B cell (primary cell): ENCODE results near the gene C19orf53. TPM values are rescaled to one million over a fixed set of nuclear protein-coding genes. Genes with fewer than 3 reads are reported as not detected.
A peak's percentile ranks its signal among the peaks of the same experiment; 100 is the strongest.

ENCODE experiments used
- ATAC-seq: fragments of 200-7000 bp; cut with Tn5 transposase; one replicate; pipeline ENCODE4 v1.10.0; 2021; ENCODE audit warnings: low read depth, mild to moderate bottlenecking, moderate number of reproducible peaks, moderate library complexity
- CTCF ChIA-PET: fragments of 350-600 bp; sonication (Branson Sonifier 250); formaldehyde crosslinking; loops from one replicate; lab custom pipeline; 2021; ENCODE audit warnings: antibody characterized with exemption, inconsistent platforms; lab: Charles Lee
- POLR2A ChIA-PET: fragments of 350-600 bp; sonication (Branson Sonifier 250); formaldehyde crosslinking; loops from one replicate; lab custom pipeline; 2021; ENCODE audit warnings: antibody characterized with exemption; lab: Charles Lee
- DNase-seq: peaks from one replicate; pipeline ENCODE4 v3.0.0; 2013
- H2AFZ ChIP-seq: 2 replicates; pipeline ENCODE4 v1.6.1; 2012; ENCODE audit warnings: mild to moderate bottlenecking, low read depth, low read length; ENCODE audit not compliant: insufficient read depth, poor library complexity, severe bottlenecking
- H3K27ac ChIP-seq, 2 donors: 1 replicate in 1 of 2; 2 replicates in 1 of 2; pipeline ENCODE4 v1.5.1; 2012 to 2013; ENCODE audit warnings: low read length in 2 of 2, mild to moderate bottlenecking in 2 of 2, moderate library complexity in 1 of 2
- H3K27me3 ChIP-seq, 4 experiments: fragments of 200-600 bp in 1 of 4; sonication (generic) in 1 of 4; replicated peaks in 1 of 4; 1 replicate in 2 of 4; 2 replicates in 2 of 4; pipeline versions ENCODE4 v1.6.1 to v1.7.0; 2013 to 2016; ENCODE audit warnings: low read length in 3 of 4, mild to moderate bottlenecking in 2 of 4, mixed read lengths in 1 of 4, moderate library complexity in 1 of 4; ENCODE audit not compliant: insufficient read depth in 4 of 4, control insufficient read depth in 3 of 4; ENCODE audit errors: control extremely low read depth in 1 of 4
- H3K36me3 ChIP-seq, 2 experiments: replicated peaks in 1 of 2; 1 replicate in 1 of 2; 2 replicates in 1 of 2; pipeline versions ENCODE4 v1.6.1 to v1.7.1; 2013; ENCODE audit warnings: low read length in 1 of 2; ENCODE audit not compliant: insufficient read depth in 2 of 2, control insufficient read depth in 1 of 2; ENCODE audit errors: control extremely low read depth in 1 of 2, extremely low read depth in 1 of 2
- H3K4me1 ChIP-seq, 2 donors: fragments of 200-600 bp in 1 of 2; sonication (generic) in 1 of 2; 1 replicate in 1 of 2; 2 replicates in 1 of 2; pipeline versions ENCODE4 v1.5.1 to v1.6.1; 2013 to 2017; ENCODE audit warnings: low read length in 2 of 2; ENCODE audit not compliant: control insufficient read depth in 2 of 2, insufficient read depth in 2 of 2
- H3K4me2 ChIP-seq: replicated peaks from 2 replicates; pipeline ENCODE3; 2012; ENCODE audit warnings: mild to moderate bottlenecking, low read depth, low read length; ENCODE audit not compliant: poor library complexity, severe bottlenecking
- H3K4me3 ChIP-seq, 5 experiments: fragments of 200-600 bp in 1 of 5; sonication (generic) in 1 of 5; 1 replicate in 3 of 5; 2 replicates in 2 of 5; pipeline versions ENCODE4 v1.5.1 to v1.7.0; 2011 to 2016; ENCODE audit warnings: low read length in 4 of 5, mild to moderate bottlenecking in 4 of 5, low read depth in 2 of 5, control low read depth in 1 of 5, moderate library complexity in 1 of 5; ENCODE audit not compliant: insufficient read depth in 1 of 5; ENCODE audit errors: control extremely low read depth in 1 of 5, extremely low read depth in 1 of 5
- H3K79me2 ChIP-seq: fragments of 200-600 bp; sonication (generic); one replicate; pipeline ENCODE4 v1.6.0; 2016; ENCODE audit warnings: low read length; ENCODE audit not compliant: control insufficient read depth, insufficient read depth
- H3K9ac ChIP-seq: fragments of 200-600 bp; sonication (generic); 2 replicates; pipeline ENCODE4 v1.6.1; 2017; ENCODE audit warnings: mild to moderate bottlenecking, low read length, moderate library complexity
- H3K9me3 ChIP-seq, 3 donors: one replicate each; pipeline versions ENCODE4 v1.6.1 to v1.7.1; 2013; ENCODE audit warnings: low read length in 2 of 3; ENCODE audit not compliant: control insufficient read depth in 2 of 3, insufficient read depth in 1 of 3; ENCODE audit errors: control extremely low read depth in 1 of 3
- H4K20me1 ChIP-seq: 2 replicates; pipeline ENCODE4 v1.6.0; 2012; ENCODE audit warnings: mild to moderate bottlenecking, low read length; ENCODE audit not compliant: insufficient read depth, control insufficient read depth, poor library complexity, severe bottlenecking
- H3K27ac Mint-ChIP-seq: one replicate; pipeline ENCODE4 v1.8.0; 2021; ENCODE audit warnings: mixed read lengths
- H3K27me3 Mint-ChIP-seq: one replicate; pipeline ENCODE4 v1.8.0; 2021; ENCODE audit warnings: mixed read lengths
- H3K4me1 Mint-ChIP-seq: one replicate; pipeline ENCODE4 v1.8.0; 2021; ENCODE audit warnings: mixed read lengths
- H3K4me3 Mint-ChIP-seq: one replicate; pipeline ENCODE4 v1.8.0; 2021; ENCODE audit warnings: mixed read lengths
- H3K9me3 Mint-ChIP-seq: one replicate; pipeline ENCODE4 v1.8.0; 2022; ENCODE audit warnings: mixed read lengths; ENCODE audit not compliant: insufficient read depth
- CTCF ChIP-seq: fragments of 200-600 bp; IDR thresholded peaks from one replicate; pipeline ENCODE4 v1.8.0; 2022; ENCODE audit warnings: antibody characterized with exemption, mild to moderate bottlenecking
- EZH2 ChIP-seq: IDR thresholded peaks from 2 replicates; pipeline ENCODE4 v1.6.1; 2012; ENCODE audit warnings: borderline replicate concordance, low read depth, mild to moderate bottlenecking, moderate library complexity, low read length; ENCODE audit not compliant: insufficient read depth, poor library complexity, severe bottlenecking
- WGBS: methylation state at CpG from one replicate; pipeline ENCODE4 v1.1.5; 2013; ENCODE audit warnings: missing lambda C conversion rate; ENCODE audit not compliant: insufficient coverage; 5-methylcytosine and 5-hydroxymethylcytosine counted together
- intact Hi-C: fragments of 100-400 bp; cut with micrococcal nuclease; formaldehyde crosslinking; loops from one replicate; pipeline ENCODE4 v1.10.0; 2022
- polyA plus RNA-seq: library from polyadenylated mRNA; depleted of rRNA; stranded (reverse); fragments of >200 nt; gene quantifications from 2 replicates; pipeline ENCODE4 v1.2.3, GENCODE V29; 2012
- total RNA-seq, 2 donors: library from RNA; stranded (reverse); fragments of 120-200 nt in 1 of 2; gene quantifications; 1 replicate in 1 of 2; 2 replicates in 1 of 2; pipeline versions ENCODE4 v1.2.3 to v1.2.4, GENCODE V29; 2013 to 2022

The C19orf53 gene
- total and polyA plus RNA-seq, 2 donors (not counting 1 experiment from before 2014, with no cell fraction given) = 62.5 to 110 TPM

- H3K27ac Mint-ChIP-seq = no peak overlapping the region
- Histone ChIP-seq H3K4me1 (peaks cover 0 to 3% of the 10 kb centered on the region in 2 donors), H3K27ac (no peak overlapping the region), H3K4me2 (no peak overlapping the region), H3K9me3 (peaks cover 0 to 6% (median 0%) of the 10 kb centered on the region in 3 donors), H4K20me1 (no peaks in the 10 kb centered on the region), H3K79me2 (no peaks in the 10 kb centered on the region), H3K27me3 (no peaks in the 10 kb centered on the region), H3K36me3 (peaks cover 0 to 4% of the 10 kb centered on the region in 2 experiments), H3K9ac (no peak overlapping the region), H3K4me3 (no peak overlapping the region), H2AFZ (no peak overlapping the region)
- peaks cover 2% of the 10 kb centered on the region for H3K4me1 Mint-ChIP-seq
- ATAC-seq (no peak), DNase-seq (no peak)
- ChIA-PET POLR2A (no interaction called here), CTCF (no interaction called here)
- no peak overlapping the region for H3K4me3 Mint-ChIP-seq
- 92% methylated on average over 1 of the region's 2 CpGs for WGBS
- H3K9me3 Mint-ChIP-seq = no peaks in the 10 kb centered on the region
- H3K27me3 Mint-ChIP-seq = no peaks in the 10 kb centered on the region
- intact Hi-C loops = no loop called here
- TF ChIP-seq EZH2 = no peak
- no peak for TF ChIP-seq CTCF
These were observed 38.9 kb downstream of the C19orf53 start for GRCh38 chr19:13813147-13813546.

GRCh38 chr19:13814550-13814949 lies 40.3 kb downstream of the C19orf53 start:
- no peak for ATAC-seq
- Histone ChIP-seq H3K27ac (no peak overlapping the region), H4K20me1 (no peaks in the 10 kb centered on the region), H3K4me2 (no peak overlapping the region), H3K4me1 (peaks cover 0 to 3% of the 10 kb centered on the region in 2 donors), H3K4me3 (no peak overlapping the region), H2AFZ (no peak overlapping the region), H3K36me3 (peaks cover 0 to 4% of the 10 kb centered on the region in 2 experiments), H3K9me3 (peaks cover 0 to 6% (median 0%) of the 10 kb centered on the region in 3 donors), H3K79me2 (no peaks in the 10 kb centered on the region), H3K27me3 (no peaks in the 10 kb centered on the region), H3K9ac (no peak overlapping the region)
- peak; percentile 14 for DNase-seq
- TF ChIP-seq EZH2 (no peak), CTCF (no peak)
- CTCF ChIA-PET = interaction anchor here (0.7 to 1.5 kb wide), 2 partner anchors 24 to 48 kb away, joined by 3 to 6 read pairs; no protein-coding TSS in a partner anchor
- Mint-ChIP-seq H3K27me3 (no peaks in the 10 kb centered on the region), H3K27ac (no peak overlapping the region), H3K4me3 (no peak overlapping the region), H3K4me1 (peaks cover 3% of the 10 kb centered on the region), H3K9me3 (no peaks in the 10 kb centered on the region)
- whole genome bisulfite sequencing = 91% methylated on average over 17 of the region's 21 CpGs
- POLR2A ChIA-PET = no interaction called here
- intact Hi-C loops = no loop called here
